Epithelial cell of proximal tubule (primary cell): ENCODE data around the gene OSBPL10. TPM values are rescaled to one million over a fixed set of nuclear protein-coding genes. Genes with fewer than 3 reads are reported as not detected.

Experiments used
- DNase-seq: peaks from one replicate; pipeline ENCODE4 v3.0.0-alpha.2; 2011; ENCODE audit warnings: low read depth
- H3K4me3 ChIP-seq: 2 replicates; pipeline ENCODE4 v1.5.1; 2011; ENCODE audit warnings: low read depth, mild to moderate bottlenecking, low read length
- total RNA-seq: library from RNA; depleted of rRNA; stranded (reverse); fragments of >200 nt; gene quantifications from 2 replicates; pipeline ENCODE4 v1.2.3, GENCODE V29; 2015
- TF ChIP-seq, protein P1 (sequence below): conservative IDR thresholded peaks from 2 replicates; pipeline ENCODE4 v1.5.1; 2012; ENCODE audit warnings: low read depth, mild to moderate bottlenecking, low read length

OSBPL10 gene
- total RNA-seq, 1 donor from 2014 or later = 17.5 TPM

DNA sequence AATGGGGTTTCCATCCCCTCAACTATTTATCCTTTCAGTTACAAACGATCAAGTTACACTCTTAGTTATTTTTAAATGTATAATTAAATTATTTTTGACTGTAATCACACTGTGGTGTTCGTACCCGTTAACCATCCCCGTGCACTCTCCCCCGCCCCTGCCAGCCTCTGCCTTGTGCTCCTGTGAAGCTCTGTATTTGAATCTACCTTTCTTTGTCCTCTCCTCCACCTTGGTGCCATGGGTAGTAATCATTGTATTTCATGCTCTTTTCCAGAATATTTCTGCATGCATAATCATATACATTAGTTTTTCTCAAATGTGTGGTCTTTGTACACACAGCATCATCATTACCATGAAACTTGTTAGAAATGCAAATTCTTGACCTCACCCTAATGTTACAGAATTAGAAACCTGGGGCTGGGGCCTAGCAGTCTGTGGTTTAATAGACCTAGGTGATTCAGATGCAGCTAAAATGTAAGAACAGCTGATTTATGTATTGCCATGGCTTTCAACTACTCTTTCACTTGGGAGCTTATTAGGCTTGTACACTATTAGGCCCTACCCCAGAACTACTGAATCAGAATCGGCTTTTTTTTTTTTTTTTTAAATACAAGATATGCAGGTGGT is 356.9 kb downstream of the OSBPL10 start:
- H3K4me3 ChIP-seq = no peak overlapping the region
- TF ChIP-seq, protein P1, sequence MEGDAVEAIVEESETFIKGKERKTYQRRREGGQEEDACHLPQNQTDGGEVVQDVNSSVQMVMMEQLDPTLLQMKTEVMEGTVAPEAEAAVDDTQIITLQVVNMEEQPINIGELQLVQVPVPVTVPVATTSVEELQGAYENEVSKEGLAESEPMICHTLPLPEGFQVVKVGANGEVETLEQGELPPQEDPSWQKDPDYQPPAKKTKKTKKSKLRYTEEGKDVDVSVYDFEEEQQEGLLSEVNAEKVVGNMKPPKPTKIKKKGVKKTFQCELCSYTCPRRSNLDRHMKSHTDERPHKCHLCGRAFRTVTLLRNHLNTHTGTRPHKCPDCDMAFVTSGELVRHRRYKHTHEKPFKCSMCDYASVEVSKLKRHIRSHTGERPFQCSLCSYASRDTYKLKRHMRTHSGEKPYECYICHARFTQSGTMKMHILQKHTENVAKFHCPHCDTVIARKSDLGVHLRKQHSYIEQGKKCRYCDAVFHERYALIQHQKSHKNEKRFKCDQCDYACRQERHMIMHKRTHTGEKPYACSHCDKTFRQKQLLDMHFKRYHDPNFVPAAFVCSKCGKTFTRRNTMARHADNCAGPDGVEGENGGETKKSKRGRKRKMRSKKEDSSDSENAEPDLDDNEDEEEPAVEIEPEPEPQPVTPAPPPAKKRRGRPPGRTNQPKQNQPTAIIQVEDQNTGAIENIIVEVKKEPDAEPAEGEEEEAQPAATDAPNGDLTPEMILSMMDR = no peak
- DNase-seq = no peak

DNA sequence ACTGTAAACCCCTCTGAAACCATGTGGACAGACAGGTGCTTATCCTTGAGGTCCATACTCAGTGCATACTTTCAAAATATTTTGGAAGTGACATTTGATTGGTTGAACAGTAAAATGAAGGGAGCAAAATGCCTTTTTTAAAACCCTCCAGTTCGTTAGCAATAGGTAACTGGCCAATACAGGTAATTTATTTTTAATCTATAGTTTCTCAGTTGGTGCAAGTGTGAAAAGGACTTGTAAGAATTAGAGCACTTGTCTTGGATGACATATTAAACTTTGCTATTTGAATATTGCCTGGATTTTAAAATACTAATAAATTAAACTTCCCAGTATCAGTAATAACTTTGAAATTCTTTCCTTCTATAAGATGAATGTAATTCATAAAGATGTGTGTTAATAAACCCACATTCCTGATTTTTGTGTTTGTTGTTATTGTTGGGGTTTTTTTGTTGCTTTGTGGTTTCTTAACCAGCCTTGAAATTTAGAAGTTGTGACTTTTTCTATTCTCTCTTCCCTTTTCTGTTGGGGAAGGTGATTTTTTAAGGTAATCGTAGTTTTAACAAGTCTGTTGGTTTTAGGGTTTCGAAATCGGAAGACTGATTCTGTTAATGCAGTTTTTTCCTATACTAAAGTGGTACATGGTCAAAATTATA is 358.3 kb downstream of the OSBPL10 start:
- TF ChIP-seq, protein P1 = no peak
- H3K4me3 ChIP-seq = no peak overlapping the region
- DNase-seq = no peak

DNA sequence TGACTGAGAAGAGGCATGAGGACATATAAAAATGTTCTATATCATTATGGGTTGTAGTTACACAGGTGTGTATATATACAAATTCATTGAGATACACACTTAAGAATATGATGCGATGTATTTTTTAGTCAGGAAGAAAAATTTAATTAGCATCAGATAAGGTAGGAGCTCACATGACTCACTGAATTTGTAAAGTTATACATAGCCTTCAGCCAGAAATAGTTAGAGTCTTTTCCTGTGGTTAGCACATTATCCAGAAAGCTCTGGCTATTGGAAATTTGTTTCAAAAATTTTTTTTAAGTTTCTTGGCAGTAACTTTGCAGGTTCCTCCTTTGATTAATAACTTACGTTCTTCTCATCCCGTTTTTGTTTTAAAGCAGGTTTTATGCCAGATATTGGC is 359.7 kb downstream of the OSBPL10 start:
- TF ChIP-seq, protein P1 = no peak
- DNase-seq = no peak
- H3K4me3 ChIP-seq = no peak overlapping the region

DNA sequence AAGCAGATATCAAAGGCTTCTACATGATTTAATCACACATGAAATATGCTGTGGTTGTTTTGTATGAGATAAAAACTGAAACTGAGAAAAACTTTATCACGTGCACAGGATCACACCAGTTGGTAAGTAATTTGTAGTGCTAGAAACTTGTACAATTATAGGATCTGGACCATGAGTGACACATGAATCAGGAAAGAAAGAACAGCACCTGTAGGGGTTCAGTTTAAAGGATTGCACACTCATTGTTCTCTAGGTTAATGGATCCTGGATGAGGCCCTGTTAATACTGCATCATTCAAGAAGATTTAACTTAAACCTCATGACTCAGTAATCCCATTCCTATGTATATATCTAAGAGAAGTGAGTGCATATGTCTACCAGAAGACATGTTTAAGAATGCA is 360.4 kb downstream of the OSBPL10 start:
- DNase-seq = no peak
- H3K4me3 ChIP-seq = no peak overlapping the region
- TF ChIP-seq, protein P1 = no peak

DNA sequence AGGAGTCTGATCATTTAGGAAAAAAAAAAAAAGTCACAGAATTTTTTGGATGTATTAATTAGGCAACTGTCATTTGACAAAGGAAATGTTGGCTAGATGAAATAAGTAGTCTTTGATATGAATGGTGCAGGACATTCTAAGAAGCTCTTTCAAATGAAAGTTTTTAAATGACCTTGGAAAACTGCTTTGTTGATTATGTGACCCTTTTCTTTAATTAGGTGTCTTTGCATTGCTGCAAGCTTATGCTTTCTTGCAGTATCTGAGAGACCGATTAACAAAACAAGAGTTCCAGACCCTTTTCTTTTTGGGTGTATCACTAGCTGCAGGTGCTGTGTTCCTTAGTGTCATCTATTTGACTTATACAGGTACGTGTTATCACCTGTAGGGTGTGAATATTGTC is 364.4 kb downstream of the OSBPL10 start:
- TF ChIP-seq, protein P1 = no peak
- DNase-seq = no peak
- H3K4me3 ChIP-seq = no peak overlapping the region

DNA sequence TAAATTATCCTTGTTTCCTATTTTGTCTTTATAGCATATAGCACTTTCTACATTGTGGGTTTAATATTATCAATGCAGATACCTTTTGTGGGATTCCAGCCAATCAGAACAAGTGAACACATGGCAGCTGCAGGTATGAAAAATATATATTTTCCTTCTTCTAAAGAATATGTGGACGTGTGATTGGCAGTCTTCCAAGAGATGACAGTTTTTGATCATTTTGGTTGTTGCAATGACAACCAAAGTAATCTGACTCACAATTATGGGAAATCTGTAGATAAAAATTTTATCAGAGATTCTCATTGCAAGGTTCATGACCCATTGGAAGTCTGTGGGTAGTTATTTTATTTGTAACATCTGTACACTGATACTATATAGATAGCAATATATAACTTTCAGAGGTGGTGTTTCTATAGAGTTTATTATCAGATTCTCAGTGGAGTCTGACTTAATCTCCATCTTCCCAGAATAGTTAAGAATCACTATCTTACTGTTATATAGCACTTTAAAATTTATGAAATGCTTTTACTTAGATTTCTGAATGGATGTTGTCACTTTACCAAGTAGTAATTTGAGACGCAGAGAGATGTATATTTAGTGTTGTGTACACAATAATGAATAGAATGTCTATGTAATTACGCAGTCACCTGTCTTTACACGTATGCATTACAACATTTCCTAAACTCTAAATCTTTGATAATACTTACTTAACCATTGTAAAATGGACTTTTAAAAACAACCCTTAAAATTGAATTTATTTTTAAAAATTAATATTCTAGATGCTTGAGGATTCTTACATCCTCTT is 365.8 kb downstream of the OSBPL10 start:
- TF ChIP-seq, protein P1 = no peak
- DNase-seq = no peak
- H3K4me3 ChIP-seq = no peak overlapping the region
